Fibroblast of upper back skin (primary cell): ENCODE measurements around the gene TEAD1.
"Not testable (repeated sequence)": the region's sequence is repeated elsewhere in the genome, so short reads cannot be mapped to it uniquely, and the experiment has no call there.

Experiments used
- DNase-seq: peaks from one replicate; pipeline ENCODE4 v3.0.0-alpha.2; 2013

The TEAD1 gene

GRCh38 chr11:12745787-12746186 lies 71.6 kb downstream of the TEAD1 start:
- no peak for DNase-seq

GRCh38 chr11:12746593-12747097 lies 72.4 kb downstream of the TEAD1 start:
- peak; percentile 87 for DNase-seq

- no peak for DNase-seq
These were observed 74.3 kb downstream of the TEAD1 start for GRCh38 chr11:12748561-12748960.

GRCh38 chr11:12749442-12749841 lies 75.2 kb downstream of the TEAD1 start:
- DNase-seq = no peak

- no peak for DNase-seq
These were observed 76.0 kb downstream of the TEAD1 start for GRCh38 chr11:12750181-12750580.

- DNase-seq = no peak
These were observed 78.8 kb downstream of the TEAD1 start for GRCh38 chr11:12752868-12753524.

GRCh38 chr11:12754021-12754420 lies 79.8 kb downstream of the TEAD1 start:
- no peak for DNase-seq

GRCh38 chr11:12754582-12755234 lies 80.5 kb downstream of the TEAD1 start:
- no peak for DNase-seq

- no peak for DNase-seq
These were observed 81.6 kb downstream of the TEAD1 start for GRCh38 chr11:12755510-12756453.

GRCh38 chr11:12756454-12756806 lies 82.2 kb downstream of the TEAD1 start:
- DNase-seq = no peak

- no peak for DNase-seq
These were observed 82.6 kb downstream of the TEAD1 start for GRCh38 chr11:12756867-12757266.

GRCh38 chr11:12757416-12757815 lies 83.2 kb downstream of the TEAD1 start:
- no peak for DNase-seq

- not testable (repeated sequence) for DNase-seq
These were observed 83.9 kb downstream of the TEAD1 start for GRCh38 chr11:12758117-12758516.

- peak; percentile 49 for DNase-seq
These were observed 86.8 kb downstream of the TEAD1 start for GRCh38 chr11:12761029-12761428.

- peak; percentile 39 for DNase-seq
These were observed 88.1 kb downstream of the TEAD1 start for GRCh38 chr11:12762278-12762677.

- no peak for DNase-seq
These were observed 88.6 kb downstream of the TEAD1 start for GRCh38 chr11:12762696-12763324.

- no peak for DNase-seq
These were observed 90.1 kb downstream of the TEAD1 start for GRCh38 chr11:12764187-12764914.

- peak; percentile 45 for DNase-seq
These were observed 91.2 kb downstream of the TEAD1 start for GRCh38 chr11:12765428-12765827.

GRCh38 chr11:12767027-12767426 lies 92.8 kb downstream of the TEAD1 start:
- DNase-seq = no peak

GRCh38 chr11:12767577-12767976 lies 93.4 kb downstream of the TEAD1 start:
- DNase-seq = no peak

GRCh38 chr11:12768726-12769673 lies 94.8 kb downstream of the TEAD1 start:
- DNase-seq = no peak
